ENCODE data around the gene PRPF6.

PRPF6 gene

DNA sequence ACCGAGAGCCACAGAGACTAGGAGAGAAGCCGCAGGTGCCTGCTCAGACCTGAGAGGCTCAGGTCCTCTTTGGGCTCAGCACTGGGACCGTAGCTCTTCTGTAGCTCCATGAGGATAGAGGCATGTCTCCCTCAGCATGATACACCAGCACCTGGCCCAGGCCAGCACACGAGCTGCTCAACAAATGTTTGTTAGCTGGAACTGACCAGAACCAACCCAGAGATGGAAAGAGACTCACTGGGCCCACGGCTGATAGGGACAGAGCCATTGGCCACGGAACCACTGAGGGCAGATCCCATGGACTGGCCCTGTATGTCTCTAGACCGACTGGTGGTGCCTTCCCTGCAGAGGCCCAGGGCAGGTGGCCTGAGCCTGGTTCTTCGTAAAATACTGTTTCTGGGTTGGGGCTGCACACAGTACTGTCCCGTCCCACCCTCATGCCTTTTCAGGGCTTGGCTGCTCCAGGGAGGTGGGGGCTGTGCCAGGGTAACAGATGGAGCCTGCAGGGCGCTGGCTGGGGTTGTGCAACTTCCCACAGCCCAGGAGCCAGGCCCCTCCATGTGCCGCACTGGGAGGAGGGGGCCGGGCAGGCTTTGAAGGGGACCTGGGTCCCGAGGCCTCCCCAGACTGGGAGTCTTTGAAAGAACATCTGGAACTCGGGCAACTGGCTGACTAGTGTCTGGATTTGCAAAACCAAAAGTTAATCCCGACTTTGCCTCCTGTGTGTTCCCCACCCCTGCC lies 60.3 kb downstream of the PRPF6 start:
- peaks cover 21 to 59% of the 10 kb centered on the region in 2 donors for H3K27me3 Mint-ChIP-seq
- ATAC-seq (replicated peaks) (no peak), DNase-seq (no peak)
- no peaks in the 10 kb centered on the region for H3K36me3 Mint-ChIP-seq
- H3K4me3 Mint-ChIP-seq: peak overlapping the region in 1 of 2 donors; percentile 85
- H3K4me1 Mint-ChIP-seq: peaks cover 12 to 37% of the 10 kb centered on the region in 2 donors
- no peaks in the 10 kb centered on the region for H3K9me3 Mint-ChIP-seq
- H3K27ac Mint-ChIP-seq: no peak overlapping the region

DNA sequence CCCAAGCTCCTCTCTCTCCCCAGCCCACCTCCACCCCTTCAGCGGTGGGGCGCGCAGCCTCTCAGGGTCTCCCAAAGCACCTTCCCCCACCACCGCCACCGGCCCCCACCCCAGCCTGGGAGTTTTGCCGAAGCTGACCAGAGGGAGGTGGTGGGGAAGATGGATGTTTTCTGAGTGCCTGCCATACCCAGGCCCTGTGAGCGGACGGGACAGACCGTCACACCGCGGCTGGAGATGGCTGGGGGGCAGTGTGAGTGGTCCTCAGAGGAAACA lies 60.8 kb downstream of the PRPF6 start:
- no peak for ATAC-seq (replicated peaks)
- no peaks in the 10 kb centered on the region for H3K36me3 Mint-ChIP-seq
- H3K9me3 Mint-ChIP-seq: no peaks in the 10 kb centered on the region
- H3K27me3 Mint-ChIP-seq: peaks cover 26 to 61% of the 10 kb centered on the region in 2 donors
- peak overlapping the region in 1 of 2 donors; percentile 85 for H3K4me3 Mint-ChIP-seq
- H3K4me1 Mint-ChIP-seq: peaks cover 10 to 32% of the 10 kb centered on the region in 2 donors
- DNase-seq: no peak
- no peak overlapping the region for H3K27ac Mint-ChIP-seq

DNA sequence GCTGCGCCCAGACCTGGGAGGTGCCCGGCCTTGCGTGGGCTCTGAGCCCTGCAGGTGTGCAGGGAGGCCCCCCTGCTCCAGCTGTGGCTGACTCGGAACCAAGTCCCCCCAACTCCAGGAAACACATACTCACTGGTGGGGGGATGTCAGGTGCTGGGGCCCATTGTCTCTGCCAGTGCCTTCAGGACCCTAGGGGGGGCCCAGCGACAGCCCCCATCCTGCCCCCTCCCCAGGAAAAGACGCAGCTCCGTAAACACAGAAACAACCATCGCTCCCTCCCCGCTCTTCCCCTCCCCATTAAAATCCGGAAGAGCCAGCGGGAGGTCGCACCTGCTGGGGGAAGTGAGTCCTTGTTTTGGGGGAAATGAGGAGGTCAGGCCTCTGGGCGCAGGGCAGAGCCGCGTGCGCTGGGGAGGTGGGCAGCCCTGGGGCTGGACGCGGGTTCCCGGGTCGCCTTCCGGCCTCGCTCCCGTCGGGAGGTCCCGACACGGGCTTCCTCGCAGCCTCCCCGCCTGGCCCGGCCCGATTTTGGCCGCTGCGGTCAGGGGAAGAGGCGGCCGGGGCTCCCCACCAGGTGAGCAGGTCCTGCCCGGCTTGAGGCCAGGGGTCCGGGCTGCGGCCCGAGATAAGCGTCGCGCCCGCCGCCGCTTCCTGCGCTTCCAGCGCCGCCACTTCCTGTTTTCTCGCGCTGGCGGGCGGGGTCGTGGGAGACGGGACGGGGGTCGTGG lies 61.3 kb downstream of the PRPF6 start:
- H3K36me3 Mint-ChIP-seq: no peaks in the 10 kb centered on the region
- peak overlapping the region; percentile 86 for H3K27ac Mint-ChIP-seq
- H3K9me3 Mint-ChIP-seq: no peaks in the 10 kb centered on the region
- ATAC-seq (replicated peaks) (no peak), DNase-seq (no peak)
- peak overlapping the region; percentile 78 to 85 for H3K4me3 Mint-ChIP-seq
- peaks cover 10 to 27% of the 10 kb centered on the region in 2 donors for H3K4me1 Mint-ChIP-seq
- H3K27me3 Mint-ChIP-seq: peaks cover 31 to 61% of the 10 kb centered on the region in 2 donors

DNA sequence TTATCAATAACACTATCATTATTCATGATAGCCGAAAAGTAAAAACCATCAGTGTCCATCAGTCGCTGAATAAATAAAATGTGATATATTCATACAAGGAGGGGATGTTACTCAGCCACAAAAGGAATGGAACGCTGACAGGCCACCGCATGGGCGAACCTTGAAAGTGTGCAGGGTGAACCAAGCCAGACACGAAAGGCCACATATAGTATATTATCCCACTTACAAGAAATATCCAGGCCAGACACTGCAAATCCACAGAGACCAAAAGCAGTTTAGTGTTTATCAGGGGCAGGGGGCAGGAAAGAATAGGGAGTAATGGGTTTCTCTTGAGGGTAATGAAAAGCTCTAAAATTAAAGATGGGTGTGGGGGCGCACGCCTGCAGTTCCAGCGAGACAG lies 62.8 kb downstream of the PRPF6 start:
- no peaks in the 10 kb centered on the region for H3K36me3 Mint-ChIP-seq
- H3K9me3 Mint-ChIP-seq: no peaks in the 10 kb centered on the region
- DNase-seq (no peak), ATAC-seq (replicated peaks) (no peak)
- peaks cover 5 to 11% of the 10 kb centered on the region in 2 donors for H3K4me1 Mint-ChIP-seq
- no peak overlapping the region for H3K4me3 Mint-ChIP-seq
- no peak overlapping the region for H3K27ac Mint-ChIP-seq
- peaks cover 35 to 54% of the 10 kb centered on the region in 2 donors for H3K27me3 Mint-ChIP-seq

DNA sequence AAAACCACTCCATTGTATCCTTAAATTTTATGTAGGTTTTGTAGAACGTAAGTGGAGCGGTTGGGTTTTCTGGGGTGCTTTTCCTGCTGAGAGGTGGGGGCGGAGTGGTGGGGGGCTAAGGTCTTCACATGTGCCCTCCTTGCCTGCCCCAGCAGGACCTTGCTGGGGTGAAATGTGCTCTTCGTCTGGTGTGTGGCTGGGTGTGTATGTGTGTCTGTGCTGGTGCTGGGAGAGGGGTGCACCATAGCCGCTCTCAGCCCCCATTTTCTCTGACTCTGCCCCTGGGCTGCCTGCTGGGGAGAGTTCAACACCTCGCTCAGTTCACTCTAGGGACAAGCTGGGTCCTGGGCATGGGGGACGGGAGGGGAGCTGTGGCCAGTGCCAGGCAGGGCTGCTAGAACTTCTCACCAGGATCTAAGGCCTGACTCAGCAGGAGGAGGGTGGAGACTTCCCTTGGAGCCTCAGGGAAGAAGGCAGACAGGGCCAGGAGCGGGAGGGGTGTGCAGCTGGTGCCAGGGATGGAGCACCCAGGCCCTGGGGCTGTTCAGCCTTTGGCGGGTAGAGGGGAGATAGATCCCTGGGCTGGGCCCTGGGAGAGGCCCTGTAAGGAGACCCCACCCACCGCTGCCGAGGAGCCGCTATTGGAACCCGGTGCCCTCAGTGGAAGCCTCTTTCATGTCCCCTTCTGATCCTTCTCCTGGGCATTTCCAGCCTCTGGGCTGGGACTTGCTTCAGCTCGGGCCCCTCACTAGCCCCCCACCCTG lies 63.7 kb downstream of the PRPF6 start:
- Mint-ChIP-seq H3K9me3 (no peaks in the 10 kb centered on the region), H3K27me3 (peaks cover 38 to 60% of the 10 kb centered on the region in 2 donors), H3K27ac (no peak overlapping the region), H3K4me1 (peaks cover 6 to 7% of the 10 kb centered on the region in 2 donors), H3K4me3 (no peak overlapping the region), H3K36me3 (peaks cover 0 to 1% of the 10 kb centered on the region in 2 donors)
- no peak for ATAC-seq (replicated peaks)
- no peak for DNase-seq

DNA sequence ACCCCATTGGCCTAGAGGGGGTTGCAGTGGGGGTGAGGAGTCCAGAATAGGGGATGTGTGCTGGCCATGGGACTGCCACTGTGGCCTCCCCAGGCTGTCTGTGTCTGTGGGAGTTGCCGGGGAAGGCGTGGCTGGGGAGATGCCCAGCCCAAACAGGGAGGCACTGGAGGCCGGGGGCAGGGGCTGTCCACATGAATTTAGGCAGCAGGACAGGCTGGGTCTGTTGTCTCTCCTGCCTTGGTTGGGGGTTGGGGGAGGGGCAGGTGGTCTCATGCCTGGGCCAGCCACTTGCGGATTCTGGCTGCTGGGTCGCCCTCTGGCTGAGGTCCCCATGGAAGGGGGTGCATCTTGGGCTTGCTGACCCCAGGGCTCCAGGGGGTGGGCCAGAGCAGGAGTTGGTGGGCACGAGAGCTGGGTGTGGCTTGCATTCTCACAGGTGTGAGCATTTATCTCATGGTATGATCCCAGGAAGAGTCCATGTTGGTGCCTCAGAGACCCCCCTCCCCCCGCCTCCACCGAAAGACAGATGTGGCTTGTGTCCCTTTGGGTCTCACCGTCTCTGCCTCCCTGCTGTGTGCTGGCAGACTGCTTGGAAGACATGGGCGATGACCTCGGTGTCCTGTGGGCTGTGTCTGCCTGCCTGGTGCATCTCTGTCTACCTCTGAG lies 64.5 kb downstream of the PRPF6 start:
- Mint-ChIP-seq H3K27ac (no peak overlapping the region), H3K9me3 (no peaks in the 10 kb centered on the region), H3K27me3 (peaks cover 37 to 60% of the 10 kb centered on the region in 2 donors), H3K36me3 (peaks cover 0 to 1% of the 10 kb centered on the region in 2 donors), H3K4me1 (peaks cover 2 to 3% of the 10 kb centered on the region in 2 donors), H3K4me3 (no peak overlapping the region)
- DNase-seq: no peak
- no peak for ATAC-seq (replicated peaks)

DNA sequence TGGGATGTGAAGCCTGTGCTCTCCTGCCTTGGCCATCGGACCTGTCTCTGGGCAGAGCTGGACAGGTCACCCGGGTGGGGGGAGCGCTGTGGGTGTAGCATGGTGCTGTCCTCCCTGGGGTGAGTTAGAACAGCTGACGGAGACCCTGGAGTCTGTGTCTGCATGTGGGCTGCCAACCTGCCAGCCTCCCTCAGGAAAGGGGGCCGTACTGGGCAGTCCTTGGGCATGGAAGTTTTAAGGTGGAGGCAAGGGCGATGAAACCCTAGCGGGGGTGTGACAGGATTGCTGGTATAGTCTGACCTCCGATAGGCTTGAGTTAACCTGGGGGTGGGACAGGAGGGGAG lies 66.1 kb downstream of the PRPF6 start:
- H3K4me1 Mint-ChIP-seq: peaks cover 3 to 7% of the 10 kb centered on the region in 2 donors
- peak overlapping the region in 1 of 2 donors; percentile 39 for H3K4me3 Mint-ChIP-seq
- peaks cover 51 to 72% of the 10 kb centered on the region in 2 donors for H3K27me3 Mint-ChIP-seq
- H3K9me3 Mint-ChIP-seq: no peaks in the 10 kb centered on the region
- no peak for DNase-seq
- H3K36me3 Mint-ChIP-seq: peaks cover 0 to 1% of the 10 kb centered on the region in 2 donors
- no peak for ATAC-seq (replicated peaks)
- H3K27ac Mint-ChIP-seq: peak overlapping the region; percentile 14

DNA sequence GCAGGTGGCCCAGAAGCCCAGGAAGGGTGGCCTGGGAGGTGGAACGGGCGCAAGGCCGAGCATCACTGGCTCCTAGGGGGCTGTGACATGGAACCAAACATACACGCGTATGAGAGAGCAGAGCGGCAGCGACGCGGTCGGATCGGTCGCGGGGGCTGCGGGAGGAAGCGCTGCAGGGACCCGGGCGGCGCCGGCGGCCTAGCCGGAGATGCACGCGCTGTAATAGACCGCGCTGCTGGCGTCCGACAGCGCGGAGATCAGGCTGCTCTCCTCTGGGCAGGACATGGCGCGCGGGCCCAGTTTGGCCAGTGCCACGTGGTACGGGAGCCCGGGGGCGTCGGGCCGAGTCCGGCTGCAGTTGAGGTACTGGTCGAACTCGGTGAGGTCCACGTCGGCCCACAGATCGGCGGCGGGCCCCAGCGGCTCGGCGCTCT lies 67.1 kb downstream of the PRPF6 start:
- no peak for ATAC-seq (replicated peaks)
- H3K4me1 Mint-ChIP-seq: peaks cover 3 to 7% of the 10 kb centered on the region in 2 donors
- no peak overlapping the region for H3K27ac Mint-ChIP-seq
- peak overlapping the region in 1 of 2 donors; percentile 19 for H3K4me3 Mint-ChIP-seq
- peaks cover 0 to 1% of the 10 kb centered on the region in 2 donors for H3K36me3 Mint-ChIP-seq
- H3K27me3 Mint-ChIP-seq: peaks cover 57 to 76% of the 10 kb centered on the region in 2 donors
- no peaks in the 10 kb centered on the region for H3K9me3 Mint-ChIP-seq
- no peak for DNase-seq

DNA sequence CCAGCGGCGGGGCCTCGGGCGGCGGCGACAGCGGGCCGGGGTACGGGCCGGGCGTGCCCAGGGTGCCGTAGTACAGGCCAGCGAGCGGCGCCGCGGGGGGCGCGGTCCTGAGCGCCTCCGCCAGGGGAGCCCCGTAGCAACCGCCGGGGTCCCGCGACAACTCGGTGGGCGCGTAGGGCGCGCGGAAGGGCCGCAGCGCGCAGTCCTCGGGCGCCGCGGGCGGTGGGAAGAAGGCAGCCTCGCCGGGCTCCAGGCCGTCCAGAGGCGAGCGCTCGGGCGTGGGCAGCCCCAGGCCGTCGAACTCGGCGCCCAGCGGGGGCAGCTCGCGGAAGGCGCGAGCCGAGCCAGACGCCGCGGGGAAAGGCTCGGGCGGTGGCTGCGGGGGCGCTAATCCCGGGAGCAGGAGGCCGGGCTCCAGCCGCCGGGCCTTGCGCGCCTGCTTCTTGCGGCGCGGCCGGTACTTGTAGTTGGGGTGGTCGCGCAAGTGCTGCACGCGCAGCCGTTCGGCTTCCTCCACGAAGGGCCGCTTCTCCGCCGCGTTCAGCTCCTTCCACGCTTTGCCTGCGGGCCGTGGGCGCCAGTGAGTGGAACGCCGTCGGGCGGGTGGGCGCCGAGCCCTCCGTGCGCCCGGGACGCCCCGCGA lies 67.6 kb downstream of the PRPF6 start:
- H3K36me3 Mint-ChIP-seq: peaks cover 0 to 1% of the 10 kb centered on the region in 2 donors
- DNase-seq (no peak), ATAC-seq (replicated peaks) (no peak)
- peaks cover 62 to 81% of the 10 kb centered on the region in 2 donors for H3K27me3 Mint-ChIP-seq
- H3K27ac Mint-ChIP-seq: no peak overlapping the region
- H3K9me3 Mint-ChIP-seq: no peaks in the 10 kb centered on the region
- peaks cover 3 to 7% of the 10 kb centered on the region in 2 donors for H3K4me1 Mint-ChIP-seq
- H3K4me3 Mint-ChIP-seq: no peak overlapping the region

DNA sequence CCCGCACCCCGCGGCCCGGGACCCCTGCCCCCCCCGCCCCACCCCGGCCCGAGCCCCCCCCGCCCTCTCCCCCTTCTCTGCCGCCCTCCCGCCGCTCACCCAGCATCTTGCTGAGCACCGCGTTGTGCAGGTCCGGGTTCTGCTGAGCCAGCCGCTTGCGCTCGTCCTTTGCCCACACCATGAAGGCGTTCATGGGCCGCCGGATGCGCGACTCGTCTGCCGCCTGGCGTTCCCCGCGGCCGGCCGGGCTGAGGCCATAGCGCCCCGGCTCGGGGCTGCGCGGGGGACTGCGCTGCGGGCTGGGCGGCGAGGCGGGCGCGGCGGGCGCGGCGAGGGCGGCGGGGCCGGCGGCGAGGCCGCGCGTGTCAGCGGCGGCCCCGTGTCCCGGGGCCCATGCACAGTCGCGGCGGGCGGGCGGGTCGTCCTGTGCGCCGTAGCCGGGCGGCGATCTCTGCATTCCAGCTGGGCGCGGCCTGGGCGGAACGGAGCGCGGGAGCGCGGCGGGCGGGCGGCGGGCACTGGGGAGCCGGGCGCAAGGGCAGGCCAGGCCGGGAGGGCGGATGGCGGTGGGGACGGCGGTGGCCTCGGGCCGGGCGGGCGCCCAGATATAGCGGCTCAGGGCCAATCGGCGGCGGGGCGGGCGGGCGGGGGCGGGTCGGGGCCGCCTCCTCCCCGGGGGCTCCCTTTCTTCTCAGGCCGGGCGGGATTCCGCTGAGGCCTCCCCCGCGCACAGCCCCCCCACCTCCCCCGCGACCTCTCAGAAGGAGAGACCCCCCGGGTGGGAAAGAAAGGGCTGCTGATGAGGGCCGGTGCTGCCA lies 68.3 kb downstream of the PRPF6 start, which contains the start of gene SOX18:
Gene SOX18, minus strand, starts transcription at position 580 of the 818 bp plus-strand sequence. Its CDS starts 123 bp downstream, at position 457.
- Mint-ChIP-seq H3K27ac (peak within 1 kb of the TSS; percentile 80), H3K36me3 (peaks cover 0 to 1% of the 10 kb centered on the region in 2 donors), H3K4me3 (peak within 1 kb of the TSS; percentile 67 to 71), H3K27me3 (peaks cover 68 to 88% of the 10 kb centered on the region in 2 donors), H3K4me1 (peaks cover 2 to 7% of the 10 kb centered on the region in 2 donors), H3K9me3 (no peaks in the 10 kb centered on the region)
- peak; percentile 60 for ATAC-seq (replicated peaks)
- no peak for DNase-seq

DNA sequence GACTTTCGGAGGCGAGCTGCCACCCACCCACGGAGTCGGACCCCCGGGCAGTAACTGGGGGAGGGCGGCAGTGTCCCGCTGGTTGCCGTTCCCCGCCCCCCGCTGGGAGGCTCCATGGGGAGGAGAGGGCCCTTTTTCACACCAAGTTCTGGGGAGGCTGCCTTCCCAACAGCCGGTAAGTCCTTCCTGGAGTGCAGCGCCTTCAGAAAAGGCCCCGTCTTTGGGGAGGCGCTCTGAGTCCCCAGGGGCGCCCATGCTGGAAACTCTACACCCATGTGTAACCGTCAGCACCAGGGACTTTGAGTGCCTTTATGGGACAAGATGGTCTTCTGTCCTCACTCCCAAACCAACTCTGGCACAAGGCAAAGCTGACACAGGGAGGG lies 68.9 kb downstream of the PRPF6 start:
- no peak for ATAC-seq (replicated peaks)
- Mint-ChIP-seq H3K9me3 (no peaks in the 10 kb centered on the region), H3K27ac (peak overlapping the region; percentile 47), H3K4me3 (peak overlapping the region; percentile 48 to 71), H3K36me3 (peaks cover 0 to 1% of the 10 kb centered on the region in 2 donors), H3K4me1 (peaks cover 2 to 7% of the 10 kb centered on the region in 2 donors), H3K27me3 (peaks cover 67 to 86% of the 10 kb centered on the region in 2 donors)
- DNase-seq: no peak

DNA sequence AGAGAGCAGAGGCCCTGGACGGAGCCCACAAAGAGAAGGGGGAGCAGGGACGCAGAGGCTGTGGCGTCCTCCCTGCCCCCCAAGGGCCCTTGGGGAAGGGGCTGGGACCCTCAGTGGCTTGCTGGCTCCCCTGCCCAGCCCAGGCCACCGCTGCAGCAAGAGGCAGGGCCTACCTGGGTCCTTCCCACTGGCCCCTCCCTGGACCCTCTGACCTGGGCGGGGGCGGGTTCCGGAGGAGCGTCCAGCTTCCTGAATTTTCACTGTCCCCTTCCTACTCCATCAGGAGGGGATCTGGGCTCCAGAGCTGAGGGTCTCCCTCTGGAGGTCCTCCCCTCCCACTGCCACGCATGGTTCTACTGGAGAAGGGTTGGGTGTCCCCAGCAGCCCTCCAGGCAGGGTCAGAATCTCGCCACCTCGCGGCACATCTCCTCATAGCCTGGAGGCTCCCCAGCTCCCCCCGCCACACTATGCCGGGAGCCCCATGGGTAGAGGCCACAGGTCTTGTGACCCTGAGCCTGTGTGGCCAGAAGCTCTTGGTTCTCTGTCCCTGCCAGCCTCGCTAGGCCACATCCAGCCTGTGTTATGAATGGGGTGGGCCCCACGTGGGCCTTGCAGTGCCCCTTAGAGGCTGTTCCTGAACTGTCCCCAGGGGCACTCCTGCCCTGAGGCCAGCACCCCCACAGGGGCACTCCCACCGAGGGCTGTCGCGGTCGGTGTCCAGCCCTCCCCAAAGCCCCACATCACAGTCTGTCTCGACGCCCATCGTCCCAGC lies 69.5 kb downstream of the PRPF6 start:
- peak in 1 of 2 donors; percentile 15 for ATAC-seq (replicated peaks)
- H3K4me1 Mint-ChIP-seq: peaks cover 2 to 7% of the 10 kb centered on the region in 2 donors
- H3K27me3 Mint-ChIP-seq: peaks cover 68 to 86% of the 10 kb centered on the region in 2 donors
- peak overlapping the region; percentile 62 for H3K27ac Mint-ChIP-seq
- H3K4me3 Mint-ChIP-seq: peak overlapping the region; percentile 50 to 55
- no peaks in the 10 kb centered on the region for H3K9me3 Mint-ChIP-seq
- no peak for DNase-seq
- H3K36me3 Mint-ChIP-seq: peaks cover 0 to 4% of the 10 kb centered on the region in 2 donors
